Measurements from ENCODE around the gene TECPR1.

The TECPR1 gene

GRCh38 chr7:98202367-98203195, 49.5 kb downstream of the TECPR1 start:
- Histone ChIP-seq H3K9me2 (replicated peaks; ENCODE audit: control insufficient read depth, low read length) (no peaks in the 10 kb centered on the region), H3K79me2 (ENCODE audit: control insufficient read depth, low read length) (peaks cover 3% of the 10 kb centered on the region), H3K4me2 (ENCODE audit: low read length) (peak overlapping the region; percentile 72), H3K9me3 (ENCODE audit: control insufficient read depth, insufficient read depth, low read length) (peaks cover 4% of the 10 kb centered on the region; the same call in 1 of the 2 replicates), H3F3A (ENCODE audit: control insufficient read depth, insufficient read depth) (peaks cover 26% of the 10 kb centered on the region), H3K4me1 (ENCODE audit: control insufficient read depth, low read length) (peaks cover 56% of the 10 kb centered on the region), H3K27me3 (ENCODE audit: control insufficient read depth, low read length) (peaks cover 32% of the 10 kb centered on the region), H3K36me3 (ENCODE audit: control insufficient read depth, low read length) (peaks cover 10% of the 10 kb centered on the region), H4K20me1 (ENCODE audit: control insufficient read depth, insufficient read depth, low read depth, low read length) (peaks cover 66% of the 10 kb centered on the region), H3K4me3 (ENCODE audit: low read length) (peak overlapping the region; percentile 57), H3K27ac (ENCODE audit: low read depth, low read length) (no peak overlapping the region)
- no peak for TF ChIP-seq CTCF (IDR thresholded peaks at IDR 0.05; ENCODE audit: low read depth, low read length, poor library complexity, severe bottlenecking)
- TF ChIP-seq EZH2phosphoT487 (IDR thresholded peaks at IDR 0.05; ENCODE audit: borderline replicate concordance, low read length): no peak; the same call in 1 of the 2 replicates

GRCh38 chr7:98200364-98200763, 51.7 kb downstream of the TECPR1 start:
- H4K20me1 ChIP-seq (ENCODE audit: control insufficient read depth, insufficient read depth, low read depth, low read length): peaks cover 71% of the 10 kb centered on the region
- H3K27ac ChIP-seq (ENCODE audit: low read depth, low read length): peak overlapping the region; percentile 52
- no peaks in the 10 kb centered on the region for H3K9me2 ChIP-seq (replicated peaks; ENCODE audit: control insufficient read depth, low read length)
- peaks cover 3% of the 10 kb centered on the region for H3K79me2 ChIP-seq (ENCODE audit: control insufficient read depth, low read length)
- peaks cover 4% of the 10 kb centered on the region; the same call in 1 of the 2 replicates for H3K9me3 ChIP-seq (ENCODE audit: control insufficient read depth, insufficient read depth, low read length)
- H3K4me3 ChIP-seq (ENCODE audit: low read length): peak overlapping the region; percentile 40; the same call in 1 of the 2 replicates
- H3K36me3 ChIP-seq (ENCODE audit: control insufficient read depth, low read length): peaks cover under 1% of the 10 kb centered on the region; the same call in 1 of the 2 replicates
- peaks cover 29% of the 10 kb centered on the region for H3F3A ChIP-seq (ENCODE audit: control insufficient read depth, insufficient read depth)
- H3K4me2 ChIP-seq (ENCODE audit: low read length): peak overlapping the region; percentile 70
- peaks cover 36% of the 10 kb centered on the region for H3K27me3 ChIP-seq (ENCODE audit: control insufficient read depth, low read length)
- TF ChIP-seq EZH2phosphoT487 (IDR thresholded peaks at IDR 0.05; ENCODE audit: borderline replicate concordance, low read length): peak; percentile 99; the same call in 1 of the 2 replicates
- TF ChIP-seq CTCF (IDR thresholded peaks at IDR 0.05; ENCODE audit: low read depth, low read length, poor library complexity, severe bottlenecking): no peak
- H3K4me1 ChIP-seq (ENCODE audit: control insufficient read depth, low read length): peaks cover 56% of the 10 kb centered on the region

- peaks cover 56% of the 10 kb centered on the region for H3K4me1 ChIP-seq (ENCODE audit: control insufficient read depth, low read length)
- peaks cover 36% of the 10 kb centered on the region for H3K27me3 ChIP-seq (ENCODE audit: control insufficient read depth, low read length)
- H3K36me3 ChIP-seq (ENCODE audit: control insufficient read depth, low read length): peaks cover 5% of the 10 kb centered on the region
- peaks cover 4% of the 10 kb centered on the region; the same call in 1 of the 2 replicates for H3K9me3 ChIP-seq (ENCODE audit: control insufficient read depth, insufficient read depth, low read length)
- peaks cover 70% of the 10 kb centered on the region for H4K20me1 ChIP-seq (ENCODE audit: control insufficient read depth, insufficient read depth, low read depth, low read length)
- H3F3A ChIP-seq (ENCODE audit: control insufficient read depth, insufficient read depth): peaks cover 29% of the 10 kb centered on the region
- H3K27ac ChIP-seq (ENCODE audit: low read depth, low read length): no peak overlapping the region
- peak overlapping the region; percentile 70 for H3K4me2 ChIP-seq (ENCODE audit: low read length)
- TF ChIP-seq EZH2phosphoT487 (IDR thresholded peaks at IDR 0.05; ENCODE audit: borderline replicate concordance, low read length): no peak
- TF ChIP-seq CTCF (IDR thresholded peaks at IDR 0.05; ENCODE audit: low read depth, low read length, poor library complexity, severe bottlenecking): no peak
- H3K9me2 ChIP-seq (replicated peaks; ENCODE audit: control insufficient read depth, low read length): no peaks in the 10 kb centered on the region
- peaks cover 3% of the 10 kb centered on the region for H3K79me2 ChIP-seq (ENCODE audit: control insufficient read depth, low read length)
- H3K4me3 ChIP-seq (ENCODE audit: low read length): peak overlapping the region; percentile 18; the same call in 1 of the 2 replicates
These were observed 52.9 kb downstream of the TECPR1 start for GRCh38 chr7:98199131-98199530.
